HUES64 (cell line): Measurements from ENCODE around the gene GET4. TPM values are rescaled to one million over a fixed set of nuclear protein-coding genes. Genes with fewer than 3 reads are reported as not detected.

Source experiments
- H3K27ac ChIP-seq: 2 replicates; pipeline ENCODE4 v1.7.0; 2013; ENCODE audit warnings: low read depth, low read length, inconsistent platforms
- H3K27me3 ChIP-seq: 2 replicates; pipeline ENCODE4 v1.6.1; 2013; ENCODE audit warnings: mild to moderate bottlenecking, low read length; ENCODE audit not compliant: insufficient read depth
- H3K36me3 ChIP-seq: 2 replicates; pipeline ENCODE4 v1.6.1; 2013; ENCODE audit warnings: mild to moderate bottlenecking, low read length; ENCODE audit not compliant: insufficient read depth
- H3K4me1 ChIP-seq: 2 replicates; pipeline ENCODE4 v1.6.1; 2013; ENCODE audit warnings: mild to moderate bottlenecking, low read length, moderate library complexity; ENCODE audit not compliant: insufficient read depth
- H3K4me3 ChIP-seq: 2 replicates; pipeline ENCODE4 v1.5.1; 2013; ENCODE audit warnings: mild to moderate bottlenecking, low read length, moderate library complexity
- H3K9ac ChIP-seq: 2 replicates; pipeline ENCODE4 v1.6.1; 2013; ENCODE audit warnings: mild to moderate bottlenecking, low read depth, low read length
- H3K9me3 ChIP-seq: 2 replicates; pipeline ENCODE4 v1.6.1; 2013; ENCODE audit warnings: low read depth, low read length; ENCODE audit not compliant: insufficient read depth
- WGBS: fragments of 150-250, 120-280 bp; methylation state at CpG from one replicate; pipeline ENCODE4 v1.1.7; 2013; ENCODE audit warnings: missing lambda C conversion rate; 5-methylcytosine and 5-hydroxymethylcytosine counted together
- polyA plus RNA-seq, 2 experiments: library from polyadenylated mRNA; stranded (reverse); fragments of 50-300 nt; gene quantifications; one replicate each; pipeline ENCODE4 v1.2.3, GENCODE V29; 2013

GET4 gene, protein sequence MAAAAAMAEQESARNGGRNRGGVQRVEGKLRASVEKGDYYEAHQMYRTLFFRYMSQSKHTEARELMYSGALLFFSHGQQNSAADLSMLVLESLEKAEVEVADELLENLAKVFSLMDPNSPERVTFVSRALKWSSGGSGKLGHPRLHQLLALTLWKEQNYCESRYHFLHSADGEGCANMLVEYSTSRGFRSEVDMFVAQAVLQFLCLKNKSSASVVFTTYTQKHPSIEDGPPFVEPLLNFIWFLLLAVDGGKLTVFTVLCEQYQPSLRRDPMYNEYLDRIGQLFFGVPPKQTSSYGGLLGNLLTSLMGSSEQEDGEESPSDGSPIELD
- 46.5 TPM for polyA plus RNA-seq (2013, experiment 1 of 2)
- 44.1 TPM for polyA plus RNA-seq (2013, experiment 2 of 2)

DNA sequence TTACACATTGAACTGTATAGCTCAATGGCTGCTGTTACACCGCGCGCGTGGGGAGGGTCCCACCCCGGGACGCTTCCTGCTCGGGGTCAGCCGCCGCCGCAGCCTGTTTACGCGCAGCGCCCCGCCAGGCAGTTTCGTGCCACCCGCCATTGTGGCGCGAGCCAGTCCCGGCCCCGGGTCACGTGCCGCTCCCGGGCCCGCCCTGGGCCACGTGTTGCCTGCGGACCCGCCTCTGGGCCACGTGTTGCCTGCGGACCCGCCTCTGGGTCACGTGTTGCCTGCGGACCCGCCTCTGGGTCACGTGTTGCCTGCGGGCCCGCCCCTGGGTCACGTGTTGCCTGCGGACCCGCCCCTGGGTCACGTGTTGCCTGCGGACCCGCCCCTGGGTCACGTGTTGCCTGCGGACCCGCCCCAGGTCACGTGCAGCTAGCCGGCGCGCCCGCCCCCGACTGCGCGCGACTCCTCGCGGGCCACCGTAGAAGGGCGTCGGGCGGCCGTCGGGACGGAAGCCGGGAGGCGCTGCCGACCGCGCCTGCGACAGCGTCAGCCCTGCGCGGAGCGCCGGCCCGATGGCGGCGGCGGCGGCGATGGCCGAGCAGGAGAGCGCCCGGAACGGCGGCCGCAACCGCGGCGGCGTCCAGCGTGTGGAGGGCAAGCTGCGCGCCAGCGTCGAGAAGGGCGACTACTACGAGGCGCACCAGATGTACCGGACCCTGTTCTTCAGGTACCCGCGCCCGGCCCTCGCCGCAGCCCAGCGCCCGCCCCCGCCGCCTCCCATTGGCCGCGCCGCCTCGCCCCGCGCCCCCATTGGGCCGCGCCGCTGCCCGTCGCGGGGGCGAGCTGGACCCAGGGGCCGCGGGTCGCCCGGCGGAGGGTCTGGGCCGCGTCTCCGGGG, at the start of gene GET4:
Gene GET4 (plus strand): TSS at position 478 of the 895 bp plus-strand sequence. CDS start 92 bp downstream, at position 570.
- Histone ChIP-seq H3K4me1 (peaks cover 6% of the 10 kb centered on the region), H3K9me3 (no peaks in the 10 kb centered on the region), H3K36me3 (peaks cover 52% of the 10 kb centered on the region), H3K9ac (peak within 1 kb of the TSS; percentile 92), H3K27ac (peak within 1 kb of the TSS; percentile 80; the same call in 1 of the 2 replicates), H3K4me3 (peak within 1 kb of the TSS; percentile 99), H3K27me3 (no peaks in the 10 kb centered on the region)
- under 1% methylated on average over 129 of the region's 129 CpGs for WGBS

DNA sequence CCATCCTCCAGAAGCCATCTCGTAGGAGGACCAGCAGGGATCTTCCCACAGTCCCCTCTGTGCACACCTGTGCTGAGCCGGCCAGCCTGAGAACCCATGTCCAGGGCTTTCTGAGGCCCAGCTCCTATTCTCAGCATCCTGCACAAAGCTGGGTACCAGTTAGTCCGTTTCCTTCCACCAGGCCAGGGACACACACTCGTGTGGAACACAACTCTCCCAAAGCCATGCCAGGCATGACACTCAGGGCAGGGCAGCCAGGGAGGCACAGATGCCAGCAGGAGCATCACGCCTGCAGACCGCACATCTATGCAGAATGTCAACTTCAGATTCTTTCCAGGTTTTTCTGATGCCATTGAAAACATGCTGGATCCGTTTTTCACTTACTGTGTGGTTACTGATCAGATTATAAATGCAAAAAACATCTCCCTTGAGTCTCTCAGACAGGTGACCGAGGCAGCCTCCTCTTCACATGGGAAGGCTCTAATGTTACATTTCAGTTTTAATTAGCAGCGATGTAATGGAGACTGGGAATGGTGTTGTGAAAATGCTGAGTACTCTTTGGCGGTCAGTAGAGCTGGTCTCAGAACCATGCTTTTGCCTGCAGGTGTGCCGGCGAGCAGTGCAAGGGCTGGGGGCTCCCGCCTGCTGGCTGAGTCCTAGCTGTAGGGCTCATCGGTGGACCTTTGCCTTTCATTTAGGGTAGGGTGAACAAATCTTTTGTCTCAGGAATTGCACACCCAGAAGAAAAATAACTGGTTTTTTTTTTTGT, 47.4 kb upstream of the GET4 start:
- no peak overlapping the region for H3K4me3 ChIP-seq
- H3K9me3 ChIP-seq = no peaks in the 10 kb centered on the region
- H3K27ac ChIP-seq = no peak overlapping the region
- H3K9ac ChIP-seq = no peak overlapping the region
- H3K27me3 ChIP-seq = no peaks in the 10 kb centered on the region
- peaks cover 8% of the 10 kb centered on the region; the same call in 1 of the 2 replicates for H3K36me3 ChIP-seq
- peaks cover 21% of the 10 kb centered on the region for H3K4me1 ChIP-seq
- WGBS = 94% methylated on average over 14 of the region's 14 CpGs

DNA sequence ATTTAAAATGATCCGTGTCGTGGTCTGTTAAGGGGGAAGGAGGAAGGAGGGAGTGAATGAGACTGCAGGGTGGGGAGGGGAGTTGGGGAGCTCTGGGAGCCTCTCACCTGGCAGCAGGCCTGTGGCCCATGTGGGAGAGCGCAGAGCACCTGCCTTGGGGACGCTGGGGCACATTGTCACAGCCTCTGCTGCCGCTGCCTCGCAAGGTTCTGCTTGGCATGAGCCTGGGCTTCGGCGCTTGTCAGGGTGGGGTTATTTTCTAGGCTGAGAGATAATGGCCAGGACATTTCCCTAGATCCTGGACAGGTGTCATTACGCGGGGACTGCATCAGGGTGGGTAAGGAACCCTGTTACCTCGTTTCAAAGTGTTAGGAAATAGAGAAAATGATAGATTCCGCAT, 46.3 kb upstream of the GET4 start:
- WGBS = 83% methylated on average over 11 of the region's 12 CpGs
- Histone ChIP-seq H3K9me3 (no peaks in the 10 kb centered on the region), H3K27me3 (no peaks in the 10 kb centered on the region), H3K4me1 (peaks cover 21% of the 10 kb centered on the region), H3K9ac (no peak overlapping the region), H3K27ac (no peak overlapping the region), H3K36me3 (peaks cover 8% of the 10 kb centered on the region; the same call in 1 of the 2 replicates), H3K4me3 (no peak overlapping the region)

DNA sequence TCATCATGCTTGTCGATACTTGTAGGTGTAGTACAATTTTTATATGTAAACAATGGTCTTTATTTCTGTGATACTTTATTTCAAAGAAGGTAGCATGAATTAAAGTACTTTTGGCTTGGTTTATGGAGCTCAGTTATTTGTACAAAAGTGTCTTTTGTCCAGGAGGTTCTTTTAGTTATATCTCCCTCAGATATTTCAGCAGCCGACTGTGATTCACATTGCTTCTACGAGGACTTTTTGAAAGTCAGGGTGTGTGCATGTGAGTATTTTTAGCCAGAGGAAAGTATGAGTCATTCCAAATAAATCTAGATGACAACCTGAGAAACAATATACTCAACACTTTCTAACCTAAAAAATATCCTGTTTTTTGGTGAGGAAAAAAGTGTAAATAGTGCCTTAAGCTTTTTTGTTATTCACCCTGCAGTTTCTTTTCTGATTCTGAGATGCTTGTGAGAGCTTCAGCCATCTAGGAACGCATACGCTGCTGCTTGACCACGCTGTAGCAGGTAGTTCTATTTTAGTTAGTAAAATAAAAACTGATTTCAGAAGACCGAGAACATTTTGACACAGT, 44.7 kb upstream of the GET4 start:
- H3K4me3 ChIP-seq = no peak overlapping the region
- peak overlapping the region; percentile 19 for H3K9ac ChIP-seq
- H3K36me3 ChIP-seq = peaks cover 8% of the 10 kb centered on the region; the same call in 1 of the 2 replicates
- H3K27me3 ChIP-seq = no peaks in the 10 kb centered on the region
- peaks cover 21% of the 10 kb centered on the region for H3K4me1 ChIP-seq
- H3K27ac ChIP-seq = peak overlapping the region; percentile 76
- H3K9me3 ChIP-seq = no peaks in the 10 kb centered on the region
- 72% methylated on average over 6 of the region's 7 CpGs for WGBS

DNA sequence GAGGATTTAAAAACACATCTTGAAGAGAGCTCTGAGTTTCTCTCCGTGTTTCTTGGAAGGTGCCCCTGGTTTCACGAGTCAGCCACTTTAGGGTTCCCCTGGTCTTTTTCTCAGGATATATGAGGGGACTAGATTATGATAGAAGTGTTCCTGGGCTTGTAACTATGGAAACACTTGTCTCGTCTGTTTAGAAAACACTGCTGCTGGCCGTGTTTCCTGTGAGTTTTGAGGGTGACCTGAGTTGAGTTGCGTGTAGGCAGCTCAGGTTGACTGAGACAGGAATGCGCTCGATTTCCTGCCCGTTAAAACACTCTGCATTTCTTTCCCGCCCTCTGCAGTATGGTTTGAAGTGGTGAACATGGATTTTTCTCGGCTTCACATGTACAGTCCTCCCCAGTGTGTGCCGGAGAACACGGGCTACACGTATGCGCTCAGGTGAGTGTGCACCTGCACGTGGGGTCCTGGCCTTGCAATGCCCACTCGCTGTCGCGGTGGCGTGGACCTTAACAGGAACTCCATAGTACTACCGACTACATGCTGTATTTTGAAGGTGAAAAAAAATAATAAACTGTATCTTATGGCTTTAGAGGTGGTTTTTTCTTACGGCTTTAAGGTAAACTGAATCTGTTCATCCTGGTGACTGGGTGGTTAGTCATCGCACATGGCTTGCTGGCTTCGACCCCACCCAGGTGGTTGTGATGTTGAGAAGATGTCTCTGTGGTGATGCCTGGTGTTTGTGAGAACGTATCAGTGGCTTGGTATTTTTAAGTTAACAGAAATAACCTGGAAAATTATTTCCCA, 44.0 kb upstream of the GET4 start, which contains the start of gene SUN1:
Gene SUN1 (plus strand): TSS at position 310 of the 801 bp plus-strand sequence. CDS start 49 bp downstream, at position 359.
- H3K9me3 ChIP-seq = no peaks in the 10 kb centered on the region
- H3K27ac ChIP-seq = peak within 1 kb of the TSS; percentile 76
- H3K4me1 ChIP-seq = peaks cover 21% of the 10 kb centered on the region
- 86% methylated on average over 23 of the region's 24 CpGs for WGBS
- H3K36me3 ChIP-seq = peaks cover 8% of the 10 kb centered on the region; the same call in 1 of the 2 replicates
- no peaks in the 10 kb centered on the region for H3K27me3 ChIP-seq
- H3K4me3 ChIP-seq = no peak within 1 kb of the TSS
- peak within 1 kb of the TSS; percentile 19 for H3K9ac ChIP-seq

DNA sequence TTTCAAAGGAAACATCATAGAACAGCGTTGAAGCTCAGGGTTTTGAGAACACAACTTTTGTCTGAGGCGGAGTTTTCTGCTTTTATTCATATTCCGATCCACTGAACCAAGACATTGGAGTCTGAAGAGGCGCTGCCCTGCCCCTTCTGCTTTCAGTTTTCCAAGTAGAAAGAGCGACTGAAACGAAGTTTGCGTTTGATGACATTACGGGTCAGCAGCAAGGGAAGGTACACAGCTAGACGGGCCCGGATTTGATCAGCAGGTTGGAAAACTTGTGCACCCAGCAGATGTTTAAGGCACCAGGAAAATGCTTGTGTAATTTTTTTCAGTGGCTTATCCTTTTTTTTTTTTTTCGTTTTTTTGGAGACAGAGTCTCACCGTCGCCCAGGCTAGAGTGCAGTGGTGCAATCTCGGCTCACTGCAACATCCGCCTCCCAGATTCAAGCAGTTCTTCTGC, 43.4 kb upstream of the GET4 start:
- no peak overlapping the region for H3K4me3 ChIP-seq
- no peaks in the 10 kb centered on the region for H3K27me3 ChIP-seq
- H3K36me3 ChIP-seq = peaks cover 13% of the 10 kb centered on the region; the same call in 1 of the 2 replicates
- WGBS = 96% methylated on average over 15 of the region's 15 CpGs
- H3K4me1 ChIP-seq = peaks cover 21% of the 10 kb centered on the region
- H3K9ac ChIP-seq = no peak overlapping the region
- no peaks in the 10 kb centered on the region for H3K9me3 ChIP-seq
- H3K27ac ChIP-seq = no peak overlapping the region

DNA sequence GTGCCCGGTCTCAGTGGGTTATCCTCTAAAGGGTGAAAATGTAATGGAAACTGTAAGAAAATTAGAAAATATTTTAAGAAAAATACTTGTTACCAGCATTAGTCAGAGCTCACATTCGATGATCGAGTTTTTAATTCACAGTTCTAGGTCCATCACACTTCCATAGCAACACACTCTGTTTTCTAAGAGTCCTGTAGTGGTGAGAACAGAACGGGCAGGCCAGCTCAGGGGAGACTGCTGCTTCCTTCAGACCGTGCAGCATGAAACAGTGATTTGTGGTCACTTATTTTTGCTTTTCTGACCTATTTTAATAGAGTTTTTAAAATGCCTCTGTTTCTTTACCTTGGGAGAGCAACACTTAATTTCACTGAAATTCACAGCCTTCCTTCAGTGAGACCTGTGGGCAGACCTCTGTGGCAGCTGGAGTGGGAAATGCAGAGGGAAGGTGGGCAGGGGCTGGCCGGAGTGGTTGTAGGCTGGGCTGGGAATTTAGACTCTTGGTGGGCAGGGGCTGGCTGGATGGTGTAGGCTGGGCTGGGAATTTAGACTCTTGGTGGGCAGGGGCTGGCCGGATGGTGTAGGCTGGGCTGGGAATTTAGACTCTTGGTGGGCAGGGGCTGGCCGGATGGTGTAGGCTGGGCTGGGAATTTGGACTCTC, 42.6 kb upstream of the GET4 start:
- Histone ChIP-seq H3K4me1 (peaks cover 21% of the 10 kb centered on the region), H3K36me3 (peaks cover 17% of the 10 kb centered on the region), H3K27me3 (no peaks in the 10 kb centered on the region), H3K9ac (peak overlapping the region; percentile 16; the same call in 1 of the 2 replicates), H3K27ac (no peak overlapping the region), H3K4me3 (no peak overlapping the region), H3K9me3 (no peaks in the 10 kb centered on the region)
- 94% methylated on average over 8 of the region's 8 CpGs for WGBS

DNA sequence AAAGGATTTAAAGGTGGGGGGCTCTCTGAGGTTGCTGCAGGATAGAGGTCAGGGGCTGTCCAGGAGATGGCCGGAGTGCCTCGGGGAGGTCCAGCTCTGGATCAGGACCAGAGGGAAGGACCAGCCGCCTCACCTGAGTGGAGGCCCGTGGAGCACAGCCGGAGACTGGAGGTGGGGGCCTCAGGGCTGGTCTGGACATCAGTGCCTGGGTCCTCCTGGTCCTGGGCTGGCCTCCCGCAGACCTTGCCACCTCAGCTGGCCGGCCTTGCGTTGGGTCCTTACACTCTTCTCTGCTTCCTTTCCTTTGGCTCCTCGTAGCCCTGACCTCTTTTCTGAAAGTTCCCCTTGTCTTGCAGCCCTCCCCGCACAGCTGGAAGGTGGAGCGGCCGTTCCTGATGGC, 42.1 kb upstream of the GET4 start:
- Histone ChIP-seq H3K9ac (no peak overlapping the region), H3K4me3 (no peak overlapping the region), H3K27me3 (no peaks in the 10 kb centered on the region), H3K4me1 (peaks cover 21% of the 10 kb centered on the region), H3K27ac (no peak overlapping the region), H3K36me3 (peaks cover 22% of the 10 kb centered on the region), H3K9me3 (no peaks in the 10 kb centered on the region)
- 97% methylated on average over 12 of the region's 12 CpGs for WGBS

DNA sequence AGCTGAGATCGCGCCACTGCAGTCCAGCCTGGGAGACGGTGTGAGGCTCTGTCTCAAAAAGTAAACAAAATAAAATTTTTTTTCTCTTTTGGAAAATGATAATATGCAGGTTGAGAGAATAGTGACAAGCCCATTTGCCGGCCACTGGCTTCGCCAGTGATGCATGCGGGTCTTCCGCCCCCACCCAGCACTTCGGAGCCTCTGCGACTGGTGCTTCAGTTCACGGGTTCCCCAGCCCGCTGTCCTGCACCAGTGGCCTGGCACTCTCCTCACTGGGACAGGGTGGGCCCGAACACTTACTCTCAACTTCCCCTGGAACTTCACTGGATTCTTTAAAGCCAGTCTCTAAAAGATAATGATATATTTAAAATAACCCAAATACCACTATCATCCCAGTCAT, 41.3 kb upstream of the GET4 start:
- H3K9me3 ChIP-seq = no peaks in the 10 kb centered on the region
- peaks cover 21% of the 10 kb centered on the region for H3K4me1 ChIP-seq
- peaks cover 27% of the 10 kb centered on the region for H3K36me3 ChIP-seq
- H3K4me3 ChIP-seq = no peak overlapping the region
- H3K9ac ChIP-seq = no peak overlapping the region
- no peaks in the 10 kb centered on the region for H3K27me3 ChIP-seq
- no peak overlapping the region for H3K27ac ChIP-seq
- 97% methylated on average over 12 of the region's 12 CpGs for WGBS
